Colon (tissue), 2 donors: ENCODE results near the gene EVI5.
A peak's percentile ranks its signal among the peaks of the same experiment; 100 is the strongest.
"Not testable (repeated sequence)": the region's sequence is repeated elsewhere in the genome, so short reads cannot be mapped to it uniquely, and the experiment has no call there.

Source experiments
- FAIRE-seq: peaks from 2 replicates; lab custom pipeline; 2012; peaks lifted over from hg19 to GRCh38; lab: Jason Lieb, UNC
- donor health status: control.
- donor health status: control.

The EVI5 gene

GRCh38 chr1:92572520-92572919 lies 212.4 kb downstream of the EVI5 start:
- no peak for FAIRE-seq

GRCh38 chr1:92571578-92571977 lies 213.3 kb downstream of the EVI5 start:
- FAIRE-seq = no peak

- FAIRE-seq = no peak
These were observed 217.6 kb downstream of the EVI5 start for GRCh38 chr1:92567211-92567868.

- FAIRE-seq = no peak
These were observed 221.3 kb downstream of the EVI5 start for GRCh38 chr1:92563457-92564216.

GRCh38 chr1:92556350-92556749 lies 228.6 kb downstream of the EVI5 start:
- FAIRE-seq = peak; percentile 85

GRCh38 chr1:92554216-92554615 lies 230.7 kb downstream of the EVI5 start:
- peak; percentile 10 for FAIRE-seq

GRCh38 chr1:92551916-92552315 lies 233.0 kb downstream of the EVI5 start:
- no peak for FAIRE-seq

- FAIRE-seq = no peak
These were observed 240.1 kb downstream of the EVI5 start for GRCh38 chr1:92544756-92545165.

GRCh38 chr1:92543131-92544055 lies 241.5 kb downstream of the EVI5 start:
- FAIRE-seq = no peak

GRCh38 chr1:92538413-92539061 lies 246.4 kb downstream of the EVI5 start:
- FAIRE-seq = no peak

- no peak for FAIRE-seq
These were observed 246.9 kb downstream of the EVI5 start for GRCh38 chr1:92538048-92538412.

- FAIRE-seq = peak; percentile 78
These were observed 247.7 kb downstream of the EVI5 start for GRCh38 chr1:92536980-92537884.

GRCh38 chr1:92536211-92536979 lies 248.5 kb downstream of the EVI5 start:
- FAIRE-seq = no peak

GRCh38 chr1:92532371-92532770 lies 252.5 kb downstream of the EVI5 start:
- not testable (repeated sequence) for FAIRE-seq

GRCh38 chr1:92531939-92532338 lies 253.0 kb downstream of the EVI5 start:
- FAIRE-seq = not testable (repeated sequence)

- no peak for FAIRE-seq
These were observed 257.2 kb downstream of the EVI5 start for GRCh38 chr1:92527670-92528069.

GRCh38 chr1:92524944-92525590 lies 259.8 kb downstream of the EVI5 start:
- not testable (repeated sequence) for FAIRE-seq

- no peak for FAIRE-seq
These were observed 265.9 kb downstream of the EVI5 start for GRCh38 chr1:92519043-92519442.

GRCh38 chr1:92516574-92516973 lies 268.3 kb downstream of the EVI5 start:
- no peak for FAIRE-seq

GRCh38 chr1:92515796-92516201 lies 269.1 kb downstream of the EVI5 start:
- no peak for FAIRE-seq
